GM21825 (cell line): ENCODE data around the gene C13orf46.
"Not testable (repeated sequence)": the region's sequence is repeated elsewhere in the genome, so short reads cannot be mapped to it uniquely, and the experiment has no call there.

Experiments
- ATAC-seq: cut with Tn5 transposase; IDR thresholded peaks from one replicate; pipeline ENCODE4 v1.9.1; 2021; ENCODE audit warnings: mild to moderate bottlenecking, moderate library complexity; ENCODE audit not compliant: unreplicated experiment

Gene C13orf46

DNA sequence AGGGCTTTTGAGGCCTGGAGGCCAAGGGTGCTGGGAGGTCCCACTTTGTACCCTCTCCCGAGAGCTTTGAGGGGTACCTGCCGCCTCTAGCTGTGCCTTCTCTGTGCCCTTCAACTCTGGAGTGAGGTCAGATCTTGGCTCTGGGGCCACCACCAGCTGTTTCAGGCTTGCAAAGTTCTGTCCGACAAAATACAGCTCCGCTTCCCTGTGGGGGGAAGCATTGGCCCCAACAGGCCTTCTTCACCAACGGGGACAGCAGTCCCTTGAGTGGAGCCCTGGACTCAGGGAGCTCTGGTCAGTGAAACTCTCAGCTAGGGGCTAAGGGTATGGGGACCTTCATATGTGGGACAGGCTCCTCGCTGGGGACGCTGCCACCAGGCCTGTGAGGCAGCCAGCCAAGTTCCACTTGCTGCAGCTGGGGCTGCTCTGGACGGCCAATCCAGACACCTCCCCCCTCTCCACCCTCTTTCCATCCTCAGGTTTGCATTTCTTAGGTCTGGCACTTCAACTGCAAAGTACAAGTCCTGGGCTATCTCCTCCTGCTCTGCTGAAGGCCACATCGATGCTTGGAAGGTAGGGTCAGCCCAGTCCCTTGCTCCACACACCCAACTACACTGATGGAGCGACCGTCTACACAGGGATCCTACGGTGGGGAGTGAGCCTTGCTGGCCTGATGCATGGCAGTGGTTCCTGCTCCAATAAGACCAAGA is 46.8 kb downstream of the C13orf46 start:
- ATAC-seq: no peak

DNA sequence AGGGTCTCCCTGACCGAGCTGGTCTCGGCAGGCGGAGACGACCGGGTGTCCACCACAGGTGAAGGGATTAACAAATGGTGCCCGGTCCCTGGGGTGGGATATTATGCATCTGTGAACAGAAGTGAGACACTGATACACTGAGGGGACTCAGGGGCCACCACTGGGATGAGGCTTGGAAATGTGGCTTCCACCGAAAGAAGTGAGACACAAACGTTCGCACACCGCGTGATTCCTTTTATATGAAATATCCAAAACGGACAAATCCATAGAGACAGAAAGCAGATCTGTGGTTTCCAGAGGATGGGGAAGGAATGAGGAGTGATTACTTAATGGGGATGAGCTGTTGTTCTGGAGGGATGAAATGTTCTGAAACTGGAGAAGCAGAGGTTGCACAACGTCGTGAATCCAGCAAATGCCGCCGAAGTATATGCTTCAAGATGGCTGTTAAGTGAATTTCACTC is 47.5 kb downstream of the C13orf46 start:
- ATAC-seq: no peak

DNA sequence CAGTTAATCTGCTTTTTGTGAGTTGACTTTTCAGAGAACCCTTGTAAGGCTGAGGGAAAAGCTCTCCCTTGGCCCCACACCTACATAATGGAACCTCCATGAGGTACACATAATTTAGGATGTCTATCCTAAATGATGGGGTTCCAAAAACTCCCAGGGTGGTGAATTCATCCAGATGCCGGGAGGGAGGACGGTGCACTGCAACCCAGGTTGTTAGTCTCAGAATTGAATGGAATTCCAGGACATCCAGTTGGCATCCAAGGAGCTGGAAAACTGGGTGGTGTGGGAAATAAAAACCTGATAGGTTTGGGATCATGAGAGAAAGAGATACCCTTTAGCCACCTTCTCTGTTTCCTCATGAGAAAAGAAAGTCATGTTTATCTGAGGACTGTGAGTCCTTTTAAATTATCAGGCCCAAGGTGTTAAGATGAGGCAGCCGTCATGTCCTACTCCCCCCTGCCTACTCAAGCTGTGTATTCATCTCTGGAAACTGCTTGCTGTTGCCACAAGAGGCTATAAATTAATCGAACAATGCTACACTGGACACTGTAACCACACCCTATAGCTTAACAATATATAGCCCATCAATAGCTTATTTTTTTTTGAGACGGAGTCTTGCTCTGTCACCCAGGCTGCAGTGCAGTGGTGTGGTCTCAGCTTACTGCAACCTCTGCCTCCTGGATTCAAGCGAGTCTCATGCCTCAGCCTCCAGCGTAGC is 49.5 kb downstream of the C13orf46 start:
- no peak for ATAC-seq

DNA sequence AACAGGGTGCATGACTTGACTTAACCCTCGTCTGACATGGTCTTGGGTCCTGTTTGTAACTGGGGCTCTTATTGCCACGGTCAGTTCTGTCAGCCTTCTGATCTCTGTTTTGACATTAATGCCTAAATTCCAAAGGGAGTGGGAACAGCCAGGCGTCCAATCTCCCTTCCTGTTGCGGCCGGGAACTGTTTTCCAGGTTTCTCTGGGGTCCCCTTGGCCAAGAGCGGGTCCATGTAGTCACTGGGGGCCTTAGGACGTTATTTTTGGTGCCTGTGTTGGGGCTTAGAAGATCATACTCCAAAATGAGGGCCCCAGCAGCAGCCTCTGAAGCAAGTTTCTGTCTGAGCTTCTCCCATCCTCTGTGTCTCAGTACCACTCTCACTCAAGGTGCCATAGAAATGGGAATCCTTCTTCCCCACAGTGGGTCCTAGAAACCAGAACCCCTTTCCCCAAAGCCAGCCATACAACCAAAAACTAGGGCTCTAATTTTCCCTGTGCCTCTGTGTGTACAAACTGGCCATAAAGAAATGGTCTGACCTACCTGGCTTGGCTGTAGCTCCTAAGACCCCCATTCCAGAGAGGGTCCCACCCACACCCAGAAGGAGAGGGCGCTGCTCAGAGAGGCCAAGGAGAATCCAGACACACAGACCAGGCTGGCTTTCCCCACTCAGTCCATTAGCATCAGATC is 50.4 kb downstream of the C13orf46 start:
- ATAC-seq: no peak

DNA sequence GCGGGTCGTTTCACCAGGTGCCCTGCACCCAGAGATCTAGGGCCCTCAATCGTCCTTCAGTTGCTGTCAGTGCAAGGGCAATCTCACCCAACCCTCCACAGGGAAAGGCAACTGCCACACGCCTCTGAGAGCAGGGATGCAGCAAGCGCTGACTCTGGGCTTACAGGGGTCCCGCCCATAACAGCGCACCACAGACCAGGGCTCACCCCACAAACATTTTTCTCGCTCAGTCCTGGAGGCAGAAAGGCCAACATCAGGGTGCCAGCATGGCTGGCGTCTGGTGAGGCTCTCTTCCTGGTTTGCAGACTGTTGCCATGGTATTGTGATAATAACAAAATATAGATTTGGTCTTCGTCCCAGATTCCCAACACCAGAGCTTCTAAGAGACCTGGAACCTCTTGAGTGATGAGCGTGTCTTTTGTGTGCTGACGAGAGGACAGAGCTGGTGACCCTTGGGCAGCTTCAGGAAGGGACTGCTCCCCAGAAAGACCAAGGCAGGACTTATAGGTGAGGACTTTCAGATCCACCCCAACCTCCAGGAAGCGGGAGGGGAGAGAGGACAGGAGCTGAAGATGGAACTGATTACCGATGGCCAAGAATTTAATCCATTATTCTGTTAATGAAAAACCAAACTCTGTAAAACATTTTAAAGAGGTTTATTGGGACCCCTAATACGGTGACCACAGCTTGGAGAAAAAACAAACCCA is 51.3 kb downstream of the C13orf46 start:
- ATAC-seq: no peak

DNA sequence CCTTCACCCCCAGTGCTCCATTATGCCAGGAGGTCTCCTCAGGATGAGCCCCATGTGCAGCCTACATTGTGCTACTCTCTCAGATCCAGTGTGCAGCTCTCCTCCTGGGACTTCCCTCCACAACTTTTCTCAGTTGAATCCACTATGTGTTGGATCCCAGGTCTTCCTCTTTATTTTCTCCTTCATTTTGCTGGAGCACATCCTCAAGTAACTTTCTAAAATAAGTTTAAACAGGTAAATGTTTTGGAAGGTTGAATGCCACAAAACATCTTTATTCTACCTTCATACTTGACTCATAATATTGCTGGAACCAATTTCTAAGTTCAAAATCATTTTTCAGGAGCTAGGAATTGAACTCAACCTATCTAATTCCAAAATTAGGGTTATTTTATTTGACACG is 52.1 kb downstream of the C13orf46 start:
- ATAC-seq: no peak

DNA sequence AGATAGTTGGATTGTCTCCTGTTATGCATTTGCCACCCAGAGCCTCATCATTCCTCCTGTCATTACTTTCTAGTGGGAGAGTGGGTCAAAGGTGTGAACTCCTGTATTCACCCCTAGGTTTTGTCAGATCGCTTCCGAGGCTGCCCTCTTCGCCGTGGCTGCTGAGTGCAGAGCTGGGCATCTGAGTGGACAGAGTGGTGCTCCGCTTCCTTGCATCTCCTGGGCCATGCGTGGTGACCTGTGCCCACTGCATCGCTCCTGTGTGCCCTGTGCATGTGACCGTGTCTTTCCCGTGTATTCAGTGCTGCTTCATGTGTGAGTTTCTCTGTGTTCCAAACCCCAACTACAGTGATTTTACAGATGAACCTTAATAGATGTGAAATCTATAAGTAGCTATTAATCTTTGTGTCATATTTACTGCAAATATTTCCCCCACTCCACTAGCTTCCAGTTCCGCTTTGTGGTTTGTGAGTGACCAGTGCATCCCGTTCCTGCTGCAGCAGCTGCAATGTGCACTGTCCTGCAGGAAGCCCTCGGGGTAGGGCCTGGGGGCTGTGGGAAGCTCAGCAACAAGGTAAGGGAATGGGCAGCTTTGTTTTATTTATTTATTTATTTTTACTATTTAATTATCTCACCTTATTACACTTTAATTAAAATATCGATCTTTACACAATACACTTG is 53.1 kb downstream of the C13orf46 start:
- no peak for ATAC-seq

DNA sequence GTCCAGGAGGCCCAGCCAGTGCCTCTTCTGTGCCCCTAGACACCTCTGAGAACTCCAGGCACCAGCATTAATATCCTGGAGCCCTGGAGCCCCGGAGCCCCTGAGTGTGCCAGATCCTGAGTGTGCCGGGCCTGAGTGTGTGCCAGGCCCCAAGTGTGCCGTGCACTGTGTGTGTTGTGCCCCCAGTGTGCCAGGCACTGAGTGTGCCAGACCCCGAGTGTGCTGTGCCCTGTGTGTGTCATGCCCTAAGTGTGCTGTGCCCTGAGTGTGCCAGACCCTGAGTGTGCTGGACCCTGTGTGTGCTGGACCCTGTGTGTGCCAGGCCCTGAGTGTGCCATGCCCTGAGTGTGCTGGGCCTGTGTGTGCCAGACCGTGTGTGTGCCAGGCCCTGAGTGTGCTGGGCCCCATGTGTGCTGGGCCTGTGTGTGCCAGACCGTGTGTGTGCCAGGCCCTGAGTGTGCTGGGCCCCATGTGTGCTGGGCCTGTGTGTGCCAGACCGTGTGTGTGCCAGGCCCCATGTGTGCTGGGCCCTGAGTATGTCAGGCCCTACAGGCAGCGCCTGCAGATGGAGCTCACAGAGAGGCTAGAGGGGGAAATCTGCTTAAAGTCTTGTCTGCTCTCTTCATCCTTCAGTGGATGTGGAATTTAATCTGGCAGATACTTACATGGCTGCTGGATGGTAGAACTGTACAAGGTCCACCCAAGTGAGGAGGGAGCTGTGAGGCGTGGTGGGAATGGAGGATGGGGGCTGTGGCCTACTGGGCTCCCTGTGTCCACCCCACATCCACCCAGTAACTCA is 53.9 kb downstream of the C13orf46 start:
- no peak for ATAC-seq

DNA sequence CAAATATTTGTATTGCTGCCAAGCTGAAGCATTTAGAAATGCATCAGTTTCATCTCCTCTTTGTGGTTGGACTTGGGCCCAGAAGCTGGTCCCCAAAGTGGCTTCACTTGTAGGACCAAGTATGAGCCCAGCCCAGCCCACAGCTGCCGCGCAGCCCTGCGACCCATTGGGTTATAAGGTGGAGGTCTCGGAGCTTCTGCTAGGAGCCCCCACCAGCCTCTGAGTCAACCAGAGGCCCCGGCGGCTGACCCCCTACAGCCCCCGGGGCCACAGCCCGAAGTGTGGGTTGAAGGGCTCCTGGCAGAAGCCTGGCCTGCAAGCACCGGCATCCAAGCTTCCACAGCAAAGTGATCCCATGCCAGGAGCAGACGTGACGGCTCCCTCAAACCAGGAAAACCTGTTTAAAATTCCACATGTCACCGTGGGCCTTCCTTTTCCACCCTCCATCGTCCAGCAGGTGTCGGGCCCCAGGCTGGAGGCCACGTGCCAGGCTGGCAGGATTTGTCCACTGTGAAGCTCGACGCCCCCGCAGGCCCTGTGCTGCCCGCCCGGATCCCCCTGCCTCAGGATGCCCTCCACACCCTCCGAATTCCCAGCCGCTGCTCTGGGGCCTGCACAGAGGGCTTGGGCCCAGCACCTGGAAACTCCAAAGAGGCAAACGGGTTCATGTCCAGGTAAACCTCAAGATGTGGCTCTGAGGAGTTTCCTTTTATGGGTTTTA is 54.7 kb downstream of the C13orf46 start:
- ATAC-seq: no peak

DNA sequence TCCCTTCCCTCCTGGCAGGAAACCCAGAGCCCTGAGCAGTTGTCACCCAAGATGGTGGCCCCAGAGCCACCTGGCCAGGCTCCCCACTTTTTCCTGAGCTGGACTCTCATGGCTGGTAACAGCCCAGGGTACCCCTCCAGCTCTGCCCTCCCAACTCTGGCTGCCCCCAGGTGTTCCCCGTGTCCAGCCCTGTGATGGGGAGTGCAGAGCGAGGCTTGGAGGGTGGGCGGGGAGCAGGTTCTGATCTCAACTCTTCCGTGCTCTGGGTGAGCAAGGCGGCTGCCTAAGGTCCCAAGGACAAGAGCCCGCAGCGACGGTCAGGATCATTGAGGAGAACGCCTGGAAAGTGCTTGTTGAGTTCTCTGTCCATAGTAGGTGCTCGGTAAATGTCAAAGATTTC is 55.3 kb downstream of the C13orf46 start:
- no peak for ATAC-seq

DNA sequence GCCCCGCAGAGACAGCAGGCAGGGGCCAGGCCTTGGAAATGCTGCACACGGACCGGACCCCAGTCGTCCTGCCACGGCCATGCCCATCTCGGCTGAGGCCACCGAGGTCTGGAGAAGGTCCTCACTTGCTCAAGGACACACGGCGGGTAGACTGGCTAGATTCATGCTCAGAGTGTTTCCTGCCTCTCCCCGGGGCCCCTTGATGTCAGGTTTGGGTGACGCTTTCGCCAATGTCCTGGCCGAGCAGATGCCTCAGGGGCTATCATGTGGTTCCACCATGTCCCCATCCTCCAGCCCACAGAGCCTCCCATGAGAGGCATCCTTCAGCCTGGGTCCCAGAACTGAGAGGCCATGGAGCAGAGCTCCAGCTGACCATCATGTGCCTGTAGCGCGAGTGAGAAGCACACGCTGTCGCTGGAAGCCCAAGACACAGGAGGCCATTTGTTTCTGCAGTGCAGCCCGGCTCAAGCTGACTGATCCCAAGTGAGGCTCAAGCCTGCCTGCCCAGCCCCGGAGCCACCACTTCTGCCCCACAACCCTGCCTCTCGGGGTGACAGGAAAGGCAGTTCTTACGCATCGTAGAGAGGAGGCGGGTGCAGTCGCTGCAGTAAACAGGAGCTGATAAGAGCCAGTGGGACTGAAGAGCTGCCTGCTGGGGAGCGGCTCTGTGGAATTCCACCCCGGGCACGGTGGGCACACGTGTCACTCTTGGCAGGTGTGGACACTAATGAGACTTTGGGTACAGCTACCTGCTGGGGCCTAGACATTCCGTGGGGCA is 56.1 kb downstream of the C13orf46 start:
- ATAC-seq: no peak

DNA sequence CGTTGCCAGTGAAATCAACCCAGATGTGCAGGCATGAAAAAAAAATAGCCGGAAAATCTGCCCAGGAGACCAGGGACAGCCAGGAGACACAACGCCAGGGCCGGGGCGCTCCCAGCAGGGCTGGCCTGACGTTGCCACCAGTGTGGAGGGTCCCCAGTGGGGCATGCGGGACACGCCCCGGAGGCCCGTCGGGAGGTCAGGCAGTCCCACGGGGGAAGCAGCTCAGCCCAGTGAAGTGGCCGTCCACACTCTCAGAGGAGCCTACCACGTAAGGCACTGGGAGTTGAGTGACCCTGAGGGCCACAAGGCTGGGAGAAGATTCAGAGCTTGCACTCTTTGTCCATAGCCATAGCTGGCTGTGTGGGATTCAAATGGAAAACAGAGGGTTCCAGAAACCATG is 56.8 kb downstream of the C13orf46 start:
- ATAC-seq: no peak

DNA sequence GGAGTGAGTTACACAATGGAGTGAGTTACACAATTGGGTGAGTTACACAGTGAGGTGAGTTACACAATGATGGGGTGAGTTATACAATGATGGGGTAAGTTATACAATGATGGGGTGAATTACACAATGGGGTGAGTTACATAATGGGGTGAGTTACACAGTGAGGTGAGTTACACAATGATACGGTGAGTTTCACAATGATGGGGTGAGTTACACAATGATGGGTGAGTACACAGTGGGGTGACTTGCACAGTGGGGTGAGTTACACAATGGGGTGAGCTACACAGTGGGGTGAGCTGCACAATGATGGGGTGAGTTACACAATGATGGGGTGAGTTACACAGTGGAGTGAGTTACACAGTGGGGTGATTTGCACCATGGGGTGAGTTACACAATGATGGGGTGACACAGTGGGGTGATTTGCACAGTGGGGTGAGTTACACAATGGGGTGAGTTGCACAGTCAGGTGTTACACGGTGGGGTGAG is 57.5 kb downstream of the C13orf46 start:
- no peak for ATAC-seq

DNA sequence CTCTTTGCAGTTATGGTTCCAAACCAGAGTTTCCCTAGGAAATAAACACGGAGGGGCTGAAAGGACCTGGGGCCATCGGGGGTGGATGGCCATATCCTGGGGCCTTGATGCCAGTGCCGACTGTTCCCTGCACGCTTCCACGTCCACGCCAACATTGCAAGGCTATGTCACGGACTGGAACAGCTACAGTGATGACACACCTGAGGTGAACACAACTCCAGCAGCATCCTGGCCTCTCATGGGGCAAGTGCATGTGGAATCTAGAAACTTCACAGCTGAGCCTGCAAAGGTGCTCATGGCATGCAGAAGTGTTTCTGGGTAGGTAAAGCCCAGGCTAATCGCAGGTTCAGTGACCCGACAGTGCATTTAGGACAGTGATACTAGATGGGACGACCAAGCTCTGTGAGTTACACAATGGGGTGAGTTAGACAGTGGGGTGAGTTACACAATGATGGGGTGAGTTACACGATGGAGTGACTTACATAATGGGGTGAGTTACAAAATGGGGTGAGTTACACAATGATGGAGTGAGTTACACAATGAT is 58.0 kb downstream of the C13orf46 start:
- no peak for ATAC-seq

DNA sequence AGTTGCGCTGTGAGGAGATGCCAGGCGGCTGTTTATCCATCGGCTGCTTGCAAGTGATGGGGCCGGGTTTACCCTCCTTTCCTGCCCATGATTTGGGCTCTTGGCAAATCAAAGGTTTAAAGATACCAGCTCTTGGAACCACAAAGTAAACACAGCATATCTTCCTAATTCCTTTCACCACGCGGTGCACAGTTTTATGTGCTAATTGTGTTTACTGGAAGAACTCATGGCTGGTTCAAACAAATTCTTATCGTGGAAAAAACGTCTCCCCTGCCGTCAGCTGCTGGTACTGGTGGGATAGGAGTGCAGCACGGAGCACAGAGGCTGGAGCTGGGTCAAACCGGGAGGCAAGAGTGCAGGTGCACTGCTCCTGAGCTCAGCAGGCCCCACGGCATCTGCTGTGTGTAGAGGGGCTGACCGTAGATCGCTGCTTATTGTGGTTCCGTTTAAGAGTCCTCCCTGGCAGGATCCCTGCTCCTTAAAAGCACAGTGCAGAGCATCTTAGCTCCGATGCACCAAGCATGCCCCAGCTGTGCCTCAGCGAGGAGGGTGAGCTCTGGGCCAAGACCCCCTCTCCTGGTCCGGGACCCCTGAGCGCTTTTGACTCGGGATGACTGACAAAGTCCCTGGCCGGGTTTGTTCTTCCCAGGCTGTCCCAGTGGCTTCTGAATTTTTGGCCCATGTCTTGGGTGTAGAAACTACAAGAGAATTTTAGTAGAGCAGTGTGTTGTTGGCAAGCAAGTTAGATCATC is 58.7 kb downstream of the C13orf46 start:
- ATAC-seq: no peak

DNA sequence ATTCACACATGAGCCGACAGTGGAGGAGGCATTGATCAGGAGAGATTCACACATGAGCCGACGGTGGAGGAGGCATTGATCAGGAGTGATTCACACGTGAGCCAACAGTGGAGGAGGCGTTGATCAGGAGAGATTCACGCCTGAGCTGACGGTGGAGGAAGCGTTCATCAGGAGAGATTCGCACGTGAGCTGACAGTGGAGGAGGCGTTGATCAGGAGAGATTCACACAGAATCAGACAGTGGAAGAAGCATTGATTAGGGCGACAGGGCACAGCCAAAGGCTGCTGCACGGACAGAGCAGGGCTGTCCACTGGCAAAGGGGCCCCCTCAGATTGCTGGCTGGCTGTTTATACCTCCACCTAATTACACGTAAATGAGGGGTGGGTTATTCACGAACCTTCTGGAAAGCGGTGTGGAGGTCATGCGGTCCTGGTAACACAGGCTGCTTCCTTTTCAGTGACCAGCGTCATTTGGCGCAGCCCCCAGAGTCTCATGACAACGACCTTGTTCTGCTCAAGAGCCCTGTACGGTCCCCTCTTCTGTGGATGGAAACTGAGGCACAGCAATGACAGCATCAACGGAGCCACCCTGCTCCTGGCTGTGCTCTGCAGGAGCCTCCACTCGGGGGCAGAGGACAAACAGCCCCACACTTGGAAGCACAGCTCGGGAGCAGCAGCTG is 59.4 kb downstream of the C13orf46 start:
- ATAC-seq: no peak

DNA sequence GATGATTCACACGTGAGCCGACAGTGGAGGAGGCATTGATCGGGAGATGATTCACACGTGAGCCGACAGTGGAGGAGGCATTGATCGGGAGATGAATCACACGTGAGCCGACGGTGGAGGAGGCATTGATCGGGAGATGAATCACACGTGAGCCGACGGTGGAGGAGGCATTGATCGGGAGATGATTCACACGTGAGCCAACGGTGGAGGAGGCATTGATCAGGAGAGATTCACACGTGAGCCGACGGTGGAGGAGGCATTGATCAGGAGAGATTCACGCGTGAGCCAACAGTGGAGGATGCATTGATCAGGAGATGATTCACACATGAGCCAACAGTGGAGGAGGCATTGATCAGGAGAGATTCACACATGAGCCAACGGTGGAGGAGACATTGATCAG is 60.0 kb downstream of the C13orf46 start:
- ATAC-seq: not testable (repeated sequence)
